ENCODE results near the gene KIF12.
A peak's percentile ranks its signal among the peaks of the same experiment; 100 is the strongest.

Gene KIF12

DNA sequence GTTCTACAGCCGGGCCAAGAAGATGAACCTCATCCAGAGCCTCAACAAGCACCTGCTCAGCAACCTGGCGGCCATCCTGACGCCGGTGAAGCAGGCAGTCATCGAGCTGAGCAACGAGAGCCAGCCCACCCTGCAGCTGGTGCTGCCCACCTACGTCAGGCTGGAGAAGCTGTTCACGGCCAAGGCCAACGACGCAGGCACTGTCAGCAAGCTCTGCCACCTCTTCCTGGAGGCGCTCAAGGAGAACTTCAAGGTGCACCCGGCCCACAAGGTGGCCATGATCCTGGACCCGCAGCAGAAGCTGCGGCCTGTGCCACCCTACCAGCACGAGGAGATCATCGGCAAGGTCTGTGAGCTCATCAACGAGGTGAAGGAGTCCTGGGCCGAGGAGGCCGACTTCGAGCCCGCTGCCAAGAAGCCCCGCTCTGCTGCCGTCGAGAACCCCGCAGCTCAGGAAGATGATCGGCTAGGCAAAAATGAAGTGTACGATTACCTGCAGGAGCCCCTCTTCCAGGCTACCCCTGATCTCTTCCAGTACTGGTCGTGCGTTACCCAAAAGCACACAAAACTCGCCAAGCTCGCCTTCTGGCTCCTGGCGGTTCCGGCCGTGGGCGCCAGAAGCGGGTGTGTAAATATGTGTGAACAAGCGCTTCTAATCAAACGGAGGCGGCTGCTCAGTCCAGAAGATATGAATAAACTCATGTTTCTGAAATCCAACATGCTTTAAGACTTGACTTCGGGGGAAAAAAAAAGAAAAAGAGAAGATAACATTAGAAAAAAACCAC lies 49.5 kb downstream of the KIF12 start:
- no peak for DNase-seq

DNA sequence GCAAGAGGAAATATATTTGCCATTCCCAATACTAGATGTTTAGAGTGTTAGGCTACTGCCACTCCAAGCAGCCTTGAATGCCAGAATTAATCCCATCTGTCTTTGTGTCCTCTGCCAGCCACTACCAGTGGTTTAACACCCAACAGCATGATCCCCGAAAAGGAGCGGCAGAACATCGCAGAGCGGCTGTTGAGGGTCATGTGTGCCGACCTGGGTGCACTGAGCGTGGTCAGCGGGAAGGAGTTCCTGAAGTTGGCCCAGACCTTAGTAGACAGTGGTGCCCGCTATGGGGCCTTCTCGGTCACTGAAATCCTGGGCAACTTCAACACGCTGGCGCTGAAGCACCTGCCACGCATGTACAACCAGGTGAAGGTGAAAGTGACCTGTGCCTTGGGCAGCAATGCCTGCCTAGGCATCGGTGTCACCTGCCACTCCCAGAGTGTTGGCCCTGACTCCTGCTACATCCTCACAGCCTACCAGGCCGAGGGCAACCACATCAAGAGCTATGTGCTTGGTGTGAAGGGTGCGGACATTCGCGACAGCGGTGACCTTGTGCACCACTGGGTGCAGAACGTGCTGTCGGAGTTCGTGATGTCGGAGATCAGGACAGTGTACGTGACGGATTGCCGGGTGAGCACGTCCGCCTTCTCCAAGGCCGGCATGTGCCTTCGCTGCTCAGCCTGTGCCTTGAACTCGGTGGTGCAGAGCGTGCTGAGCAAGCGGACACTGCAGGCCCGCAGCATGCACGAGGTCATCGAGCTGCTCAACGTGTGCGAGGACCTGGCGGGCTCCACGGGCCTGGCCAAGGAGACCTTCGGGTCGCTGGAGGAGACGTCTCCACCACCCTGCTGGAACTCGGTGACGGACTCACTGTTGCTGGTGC lies 50.3 kb downstream of the KIF12 start:
- DNase-seq, result no peak
- peaks cover 55 to 83% of the 10 kb centered on the region in 2 experiments for H3K36me3 ChIP-seq (ENCODE audit: control insufficient read depth in 1 of 2, insufficient read depth in 2 of 2, low read depth in 1 of 2, low read length in 2 of 2)
- H3K14ac ChIP-seq (ENCODE audit: low read length in 2 of 2), result no peak overlapping the region
- 99% methylated on average over 44 of the region's 44 CpGs for WGBS
- peaks cover 16% of the 10 kb centered on the region for H3K79me1 ChIP-seq (replicated peaks; ENCODE audit: low read length, poor library complexity, severe bottlenecking)
- H3K9ac ChIP-seq (ENCODE audit: low read length), result no peak overlapping the region
- no peak overlapping the region for H3K18ac ChIP-seq (ENCODE audit: low read depth in 1 of 2, low read length in 2 of 2)
- H4K91ac ChIP-seq (ENCODE audit: low read length), result no peak overlapping the region
- no peak overlapping the region for H2AK5ac ChIP-seq (ENCODE audit: low read length, severe bottlenecking)
- no peak overlapping the region for H2AFZ ChIP-seq (ENCODE audit: low read depth, low read length)
- H3K9me3 ChIP-seq (ENCODE audit: control insufficient read depth, low read length), result peaks cover 1% of the 10 kb centered on the region
- H3K4ac ChIP-seq (ENCODE audit: low read depth in 1 of 2, low read length in 2 of 2), result no peak overlapping the region
- H3K4me1 ChIP-seq (ENCODE audit: control insufficient read depth, insufficient read depth, low read depth, low read length), result no peaks in the 10 kb centered on the region
- H2BK12ac ChIP-seq (ENCODE audit: low read length in 2 of 2), result no peak overlapping the region
- H3K27ac ChIP-seq (ENCODE audit: low read length, poor library complexity, severe bottlenecking), result no peak overlapping the region
- H3K4me2 ChIP-seq (ENCODE audit: low read length, poor library complexity, severe bottlenecking), result no peak overlapping the region
- no peak overlapping the region for H2BK5ac ChIP-seq (ENCODE audit: low read depth, low read length, poor library complexity, severe bottlenecking)
- no peak overlapping the region for H4K8ac ChIP-seq (ENCODE audit: low read length)
- no peak overlapping the region for H2BK15ac ChIP-seq (ENCODE audit: low read depth, poor library complexity, severe bottlenecking)
- H3K27me3 ChIP-seq (ENCODE audit: control insufficient read depth in 1 of 2, insufficient read depth in 1 of 2, low read length in 2 of 2), result no peaks in the 10 kb centered on the region
- H2BK120ac ChIP-seq (ENCODE audit: low read depth, low read length), result no peak overlapping the region
- H3K4me3 ChIP-seq (ENCODE audit: insufficient read depth in 1 of 2, low read depth in 1 of 2, low read length in 2 of 2), result no peak overlapping the region
- H3K23ac ChIP-seq (ENCODE audit: low read length in 2 of 2), result no peak overlapping the region

More for the DNA sequence above, 49.5 kb downstream of the KIF12 start:
- no peak overlapping the region for H2AK5ac ChIP-seq (ENCODE audit: low read length, severe bottlenecking)
- no peak overlapping the region for H4K8ac ChIP-seq (ENCODE audit: low read length)
- H3K18ac ChIP-seq (ENCODE audit: low read depth in 1 of 2, low read length in 2 of 2), result no peak overlapping the region
- peak overlapping the region in 1 of 2 experiments; percentile 13 for H3K4ac ChIP-seq (ENCODE audit: low read depth in 1 of 2, low read length in 2 of 2)
- no peak overlapping the region for H2BK15ac ChIP-seq (ENCODE audit: low read depth, poor library complexity, severe bottlenecking)
- no peaks in the 10 kb centered on the region for H3K27me3 ChIP-seq (ENCODE audit: control insufficient read depth in 1 of 2, insufficient read depth in 1 of 2, low read length in 2 of 2)
- no peak overlapping the region for H2BK12ac ChIP-seq (ENCODE audit: low read length in 2 of 2)
- peaks cover 15% of the 10 kb centered on the region for H3K79me1 ChIP-seq (replicated peaks; ENCODE audit: low read length, poor library complexity, severe bottlenecking)
- H3K23ac ChIP-seq (ENCODE audit: low read length in 2 of 2), result no peak overlapping the region
- no peak overlapping the region for H2BK5ac ChIP-seq (ENCODE audit: low read depth, low read length, poor library complexity, severe bottlenecking)
- no peak overlapping the region for H3K27ac ChIP-seq (ENCODE audit: low read length, poor library complexity, severe bottlenecking)
- peaks cover 62 to 80% of the 10 kb centered on the region in 2 experiments for H3K36me3 ChIP-seq (ENCODE audit: control insufficient read depth in 1 of 2, insufficient read depth in 2 of 2, low read depth in 1 of 2, low read length in 2 of 2)
- WGBS, result 98% methylated on average over 39 of the region's 40 CpGs
- no peak overlapping the region for H2BK120ac ChIP-seq (ENCODE audit: low read depth, low read length)
- H3K4me2 ChIP-seq (ENCODE audit: low read length, poor library complexity, severe bottlenecking), result no peak overlapping the region
- H3K4me3 ChIP-seq (ENCODE audit: insufficient read depth in 1 of 2, low read depth in 1 of 2, low read length in 2 of 2), result peak overlapping the region in 1 of 2 experiments; percentile 10
- no peak overlapping the region for H3K14ac ChIP-seq (ENCODE audit: low read length in 2 of 2)
- H3K4me1 ChIP-seq (ENCODE audit: control insufficient read depth, insufficient read depth, low read depth, low read length), result no peaks in the 10 kb centered on the region
- no peaks in the 10 kb centered on the region for H3K9me3 ChIP-seq (ENCODE audit: control insufficient read depth, low read length)
- peak overlapping the region; percentile 43 for H4K91ac ChIP-seq (ENCODE audit: low read length)
- H2AFZ ChIP-seq (ENCODE audit: low read depth, low read length), result no peak overlapping the region
- H3K9ac ChIP-seq (ENCODE audit: low read length), result no peak overlapping the region

DNA sequence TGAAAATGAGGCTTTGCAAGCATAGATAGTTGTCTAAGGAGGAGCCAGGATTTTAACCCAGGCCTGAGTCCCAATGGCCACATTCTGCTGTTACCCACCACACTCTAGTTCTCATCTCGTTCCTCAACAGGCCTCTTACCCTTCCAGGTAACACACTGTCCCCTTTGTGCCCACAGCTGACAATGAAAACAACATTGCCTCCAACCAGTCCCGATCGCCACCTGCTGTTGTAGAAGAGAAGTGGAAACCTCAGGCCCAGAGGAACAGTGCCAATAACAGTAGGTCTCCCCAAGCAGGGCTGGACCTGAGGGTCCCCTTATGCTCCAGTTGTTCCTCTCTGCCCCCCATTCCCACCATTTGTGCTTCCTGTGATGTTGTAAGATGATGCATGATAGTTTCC lies 51.4 kb downstream of the KIF12 start:
- no peaks in the 10 kb centered on the region for H3K27me3 ChIP-seq (ENCODE audit: control insufficient read depth in 1 of 2, insufficient read depth in 1 of 2, low read length in 2 of 2)
- no peak overlapping the region for H3K9ac ChIP-seq (ENCODE audit: low read length)
- peak; percentile 15 for DNase-seq
- no peak overlapping the region for H3K14ac ChIP-seq (ENCODE audit: low read length in 2 of 2)
- no peak overlapping the region for H2BK5ac ChIP-seq (ENCODE audit: low read depth, low read length, poor library complexity, severe bottlenecking)
- no peak overlapping the region for H3K23ac ChIP-seq (ENCODE audit: low read length in 2 of 2)
- H2BK12ac ChIP-seq (ENCODE audit: low read length in 2 of 2), result no peak overlapping the region
- H4K8ac ChIP-seq (ENCODE audit: low read length), result no peak overlapping the region
- no peak overlapping the region for H3K4ac ChIP-seq (ENCODE audit: low read depth in 1 of 2, low read length in 2 of 2)
- H2AK5ac ChIP-seq (ENCODE audit: low read length, severe bottlenecking), result no peak overlapping the region
- no peak overlapping the region for H3K4me3 ChIP-seq (ENCODE audit: insufficient read depth in 1 of 2, low read depth in 1 of 2, low read length in 2 of 2)
- H2BK120ac ChIP-seq (ENCODE audit: low read depth, low read length), result no peak overlapping the region
- no peaks in the 10 kb centered on the region for H3K4me1 ChIP-seq (ENCODE audit: control insufficient read depth, insufficient read depth, low read depth, low read length)
- H2BK15ac ChIP-seq (ENCODE audit: low read depth, poor library complexity, severe bottlenecking), result no peak overlapping the region
- H3K9me3 ChIP-seq (ENCODE audit: control insufficient read depth, low read length), result peaks cover 4% of the 10 kb centered on the region
- WGBS, result 98% methylated on average over 3 of the region's 3 CpGs
- peaks cover 11% of the 10 kb centered on the region for H3K79me1 ChIP-seq (replicated peaks; ENCODE audit: low read length, poor library complexity, severe bottlenecking)
- no peak overlapping the region for H3K4me2 ChIP-seq (ENCODE audit: low read length, poor library complexity, severe bottlenecking)
- H3K18ac ChIP-seq (ENCODE audit: low read depth in 1 of 2, low read length in 2 of 2), result no peak overlapping the region
- H2AFZ ChIP-seq (ENCODE audit: low read depth, low read length), result no peak overlapping the region
- H3K27ac ChIP-seq (ENCODE audit: low read length, poor library complexity, severe bottlenecking), result no peak overlapping the region
- peaks cover 44 to 83% of the 10 kb centered on the region in 2 experiments for H3K36me3 ChIP-seq (ENCODE audit: control insufficient read depth in 1 of 2, insufficient read depth in 2 of 2, low read depth in 1 of 2, low read length in 2 of 2)
- H4K91ac ChIP-seq (ENCODE audit: low read length), result no peak overlapping the region

DNA sequence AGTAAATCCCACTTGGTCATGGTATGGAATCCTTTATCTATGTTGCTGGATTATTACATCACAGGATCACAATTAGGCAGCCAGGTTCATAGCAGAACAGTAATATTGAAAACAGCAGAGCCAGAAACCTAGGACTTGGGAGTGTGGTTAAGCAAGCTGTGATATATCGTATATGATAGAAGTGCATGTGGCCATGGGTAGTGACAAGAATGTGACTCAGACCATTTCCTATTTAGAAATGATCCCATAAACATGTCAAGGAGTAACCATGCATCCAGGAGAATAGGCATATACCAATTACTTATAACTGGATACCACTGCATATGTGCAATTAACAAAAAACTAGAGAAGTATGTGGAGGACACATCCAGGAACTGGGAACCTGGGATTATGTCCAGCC lies 52.2 kb downstream of the KIF12 start:
- H2BK120ac ChIP-seq (ENCODE audit: low read depth, low read length), result no peak overlapping the region
- H4K91ac ChIP-seq (ENCODE audit: low read length), result no peak overlapping the region
- H3K9ac ChIP-seq (ENCODE audit: low read length), result no peak overlapping the region
- H3K36me3 ChIP-seq (ENCODE audit: control insufficient read depth in 1 of 2, insufficient read depth in 2 of 2, low read depth in 1 of 2, low read length in 2 of 2), result peaks cover 37 to 82% of the 10 kb centered on the region in 2 experiments
- no peak overlapping the region for H2AK5ac ChIP-seq (ENCODE audit: low read length, severe bottlenecking)
- H3K18ac ChIP-seq (ENCODE audit: low read depth in 1 of 2, low read length in 2 of 2), result no peak overlapping the region
- no peak overlapping the region for H2BK5ac ChIP-seq (ENCODE audit: low read depth, low read length, poor library complexity, severe bottlenecking)
- H3K4me2 ChIP-seq (ENCODE audit: low read length, poor library complexity, severe bottlenecking), result no peak overlapping the region
- H3K9me3 ChIP-seq (ENCODE audit: control insufficient read depth, low read length), result peaks cover 4% of the 10 kb centered on the region
- peaks cover 12% of the 10 kb centered on the region for H3K79me1 ChIP-seq (replicated peaks; ENCODE audit: low read length, poor library complexity, severe bottlenecking)
- no peak overlapping the region for H2BK12ac ChIP-seq (ENCODE audit: low read length in 2 of 2)
- H3K27ac ChIP-seq (ENCODE audit: low read length, poor library complexity, severe bottlenecking), result no peak overlapping the region
- no peak overlapping the region for H2BK15ac ChIP-seq (ENCODE audit: low read depth, poor library complexity, severe bottlenecking)
- H3K27me3 ChIP-seq (ENCODE audit: control insufficient read depth in 1 of 2, insufficient read depth in 1 of 2, low read length in 2 of 2), result no peaks in the 10 kb centered on the region
- H3K14ac ChIP-seq (ENCODE audit: low read length in 2 of 2), result no peak overlapping the region
- no peak overlapping the region for H3K4ac ChIP-seq (ENCODE audit: low read depth in 1 of 2, low read length in 2 of 2)
- DNase-seq, result peak; percentile 65
- 40% methylated on average over 1 of the region's 1 CpG for WGBS
- H4K8ac ChIP-seq (ENCODE audit: low read length), result no peak overlapping the region
- H3K4me3 ChIP-seq (ENCODE audit: insufficient read depth in 1 of 2, low read depth in 1 of 2, low read length in 2 of 2), result no peak overlapping the region
- H3K4me1 ChIP-seq (ENCODE audit: control insufficient read depth, insufficient read depth, low read depth, low read length), result no peaks in the 10 kb centered on the region
- no peak overlapping the region for H3K23ac ChIP-seq (ENCODE audit: low read length in 2 of 2)
- no peak overlapping the region for H2AFZ ChIP-seq (ENCODE audit: low read depth, low read length)

Data from mesenchymal stem cell (in vitro differentiated cells and primary cell).